Occipital lobe (tissue), 2 donors: Measurements from ENCODE around the gene FSTL5. TPM values are rescaled to one million over a fixed set of nuclear protein-coding genes. Genes with fewer than 3 reads are reported as not detected.

Experiments used
- DNase-seq: peaks from one replicate; lab custom pipeline; 2025; lab: John Stamatoyannopoulos, UW
- total RNA-seq: library from RNA; depleted of rRNA; stranded (reverse); fragments of >200 nt; gene quantifications from one replicate; pipeline ENCODE4 v1.2.3, GENCODE V29; 2014

The FSTL5 gene
- total RNA-seq, 1 donor from 2014 or later, result 60.8 TPM

DNA sequence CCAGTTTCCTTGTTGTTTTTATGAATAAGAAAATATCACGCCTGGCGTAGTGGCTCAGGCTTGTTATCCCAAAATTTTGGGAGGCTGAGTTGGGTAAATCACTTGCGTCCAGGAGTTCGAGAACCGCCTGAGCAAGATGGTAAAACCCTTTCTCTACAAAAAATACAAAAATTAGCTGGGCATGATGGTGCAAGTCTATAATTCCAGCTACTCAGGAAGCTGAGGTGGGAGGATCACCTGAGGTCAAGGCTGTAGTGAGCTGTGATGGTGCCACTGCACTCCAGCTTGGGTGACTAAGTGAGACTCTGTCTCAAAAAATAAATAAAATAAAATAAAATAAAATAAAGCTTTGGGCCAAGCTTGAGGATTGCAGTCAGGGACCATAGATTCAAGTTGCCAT, 827.2 kb downstream of the FSTL5 start:
- DNase-seq, result no peak

DNA sequence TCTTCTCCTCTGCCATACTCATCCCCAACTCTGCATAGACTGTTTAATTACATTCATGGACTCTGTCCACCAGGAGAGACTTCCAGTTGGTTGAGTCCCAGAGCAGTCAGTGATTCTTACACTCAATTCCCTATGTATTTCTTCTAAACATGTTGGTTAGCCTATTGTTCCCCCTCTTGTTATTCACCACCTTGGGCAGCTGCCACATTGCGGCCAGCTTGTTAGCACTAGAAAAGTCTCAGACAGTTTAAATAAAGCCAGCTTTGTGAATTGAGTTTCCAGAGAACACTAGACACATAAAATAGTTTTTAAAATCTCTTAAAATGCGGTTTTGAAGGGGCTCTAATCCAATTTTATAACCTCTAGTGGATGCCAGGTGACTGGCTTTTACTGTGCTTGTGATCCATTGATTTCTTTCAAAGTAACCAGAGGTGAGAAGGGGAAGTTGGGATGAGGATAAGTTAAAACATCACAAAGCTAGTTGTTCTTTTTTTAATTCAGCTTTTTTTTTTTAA, 827.7 kb downstream of the FSTL5 start:
- DNase-seq, result no peak
